Measurements from ENCODE around the gene LLPH. TPM values are rescaled to one million over a fixed set of nuclear protein-coding genes. Genes with fewer than 3 reads are reported as not detected.

The LLPH gene
- total RNA-seq: 3.3 and 5.9 TPM in 2 replicates

DNA sequence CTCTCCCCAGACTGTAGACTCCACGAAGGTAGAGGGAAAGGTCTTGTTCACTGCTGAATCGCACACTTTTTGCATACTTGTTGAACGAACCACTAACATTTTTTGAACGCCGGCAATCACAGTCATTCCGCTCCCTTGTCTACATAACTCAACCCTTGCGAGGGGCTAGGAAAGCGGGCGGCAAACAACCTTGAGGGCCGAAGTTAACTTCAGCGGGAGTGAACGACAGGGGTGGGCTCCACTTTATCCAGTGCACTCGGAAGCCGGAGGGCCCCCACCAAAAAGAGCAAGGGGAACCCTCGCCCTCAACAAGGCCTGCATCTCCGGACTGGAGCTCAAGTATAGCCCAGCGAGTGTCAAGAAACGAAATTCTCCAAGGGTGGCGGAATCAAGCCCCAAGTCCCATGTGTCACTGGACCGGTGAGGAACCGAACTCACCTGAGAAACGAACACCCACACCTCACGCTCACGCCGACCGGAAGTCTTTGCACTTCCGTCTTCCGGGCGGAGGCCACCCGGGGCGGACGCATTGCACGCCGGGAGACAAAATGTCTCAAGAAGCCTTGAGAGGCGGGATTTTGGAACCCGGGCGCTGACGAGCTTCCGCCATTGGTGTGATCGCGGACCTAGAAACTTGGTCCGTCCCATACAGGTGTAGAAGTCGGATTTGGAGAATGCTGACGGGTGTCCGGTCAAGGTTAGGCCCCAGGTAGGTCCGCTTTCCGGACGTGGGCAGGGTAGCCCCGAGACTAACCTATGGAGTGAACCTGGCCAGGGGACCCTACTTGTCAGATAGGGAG is at the start of gene LLPH:
Gene LLPH, minus strand, starts transcription at position 484 of the 800 bp plus-strand sequence. CDS start 1,644 bp downstream, outside the sequence.

GRCh38 chr12:66169221-66170170 is 38.9 kb upstream of the LLPH start, which contains the start of gene TMBIM4:
TSS of gene TMBIM4 (minus strand) at chr12:66169996. CDS start at chr12:66169951, 45 bp downstream.

Other genes starting within 250 kb of the LLPH start
- 103 and 117 TPM in 2 replicates for gene TMBIM4, start 39.2 kb upstream of the LLPH start, total RNA-seq
- gene IRAK3, start 58.5 kb upstream of the LLPH start, total RNA-seq: 9.8 and 11.6 TPM in 2 replicates
- 1.6 and 2.6 TPM in 2 replicates for gene HELB, start 171.7 kb upstream of the LLPH start, total RNA-seq